ENCODE data around the gene FAT4. TPM values are rescaled to one million over a fixed set of nuclear protein-coding genes. Genes with fewer than 3 reads are reported as not detected.

FAT4 gene
- total RNA-seq, 1 donor from 2014 or later: 61.1 TPM

DNA sequence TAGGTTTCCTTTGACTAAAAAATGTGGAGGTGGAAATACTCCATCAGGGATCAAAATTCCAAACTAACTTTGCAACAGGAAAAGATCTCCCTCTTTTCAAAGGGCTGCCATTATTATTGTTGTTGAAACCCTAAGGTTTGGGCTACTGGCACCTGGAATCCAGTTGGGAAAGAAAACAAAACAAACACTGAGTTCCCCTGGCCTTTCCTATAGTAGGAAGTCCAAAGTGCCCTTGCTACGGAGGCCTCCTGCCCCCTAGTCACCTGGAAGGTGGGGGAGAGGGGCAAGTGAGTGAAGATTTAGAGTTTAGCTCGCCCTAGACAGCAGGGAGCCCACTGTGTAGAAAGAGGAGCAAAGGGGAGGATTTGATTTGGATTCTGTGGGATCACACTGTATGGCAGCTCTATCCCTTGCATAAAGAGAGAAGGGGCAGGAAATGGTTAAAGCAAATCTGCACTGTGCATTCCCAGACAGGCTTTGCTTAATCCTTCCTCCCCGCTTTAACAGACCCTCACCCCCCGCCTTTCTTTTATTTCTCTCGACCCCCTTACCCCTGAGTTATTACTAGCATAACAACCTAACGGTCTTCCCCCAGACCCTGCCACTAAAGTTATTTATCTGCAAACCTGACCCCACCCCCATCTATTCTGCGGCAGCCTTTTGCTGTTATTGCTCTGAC is 627 bp upstream of the FAT4 start:
- no peak for DNase-seq (ENCODE audit: low spot score in 2 of 2, unreplicated experiment in 2 of 2)
- Mint-ChIP-seq H3K36me3 (peaks cover 14% of the 10 kb centered on the region), H3K9me3 (peaks cover 11% of the 10 kb centered on the region), H3K4me3 (peak overlapping the region; percentile 88), H3K27me3 (ENCODE audit: low read depth) (peaks cover 26% of the 10 kb centered on the region), H3K27ac (peak overlapping the region; percentile 91), H3K4me1 (peaks cover 38% of the 10 kb centered on the region)
- TF ChIP-seq, protein P1, sequence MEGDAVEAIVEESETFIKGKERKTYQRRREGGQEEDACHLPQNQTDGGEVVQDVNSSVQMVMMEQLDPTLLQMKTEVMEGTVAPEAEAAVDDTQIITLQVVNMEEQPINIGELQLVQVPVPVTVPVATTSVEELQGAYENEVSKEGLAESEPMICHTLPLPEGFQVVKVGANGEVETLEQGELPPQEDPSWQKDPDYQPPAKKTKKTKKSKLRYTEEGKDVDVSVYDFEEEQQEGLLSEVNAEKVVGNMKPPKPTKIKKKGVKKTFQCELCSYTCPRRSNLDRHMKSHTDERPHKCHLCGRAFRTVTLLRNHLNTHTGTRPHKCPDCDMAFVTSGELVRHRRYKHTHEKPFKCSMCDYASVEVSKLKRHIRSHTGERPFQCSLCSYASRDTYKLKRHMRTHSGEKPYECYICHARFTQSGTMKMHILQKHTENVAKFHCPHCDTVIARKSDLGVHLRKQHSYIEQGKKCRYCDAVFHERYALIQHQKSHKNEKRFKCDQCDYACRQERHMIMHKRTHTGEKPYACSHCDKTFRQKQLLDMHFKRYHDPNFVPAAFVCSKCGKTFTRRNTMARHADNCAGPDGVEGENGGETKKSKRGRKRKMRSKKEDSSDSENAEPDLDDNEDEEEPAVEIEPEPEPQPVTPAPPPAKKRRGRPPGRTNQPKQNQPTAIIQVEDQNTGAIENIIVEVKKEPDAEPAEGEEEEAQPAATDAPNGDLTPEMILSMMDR (IDR thresholded peaks at IDR 0.05; ENCODE audit: unreplicated experiment): no peak

DNA sequence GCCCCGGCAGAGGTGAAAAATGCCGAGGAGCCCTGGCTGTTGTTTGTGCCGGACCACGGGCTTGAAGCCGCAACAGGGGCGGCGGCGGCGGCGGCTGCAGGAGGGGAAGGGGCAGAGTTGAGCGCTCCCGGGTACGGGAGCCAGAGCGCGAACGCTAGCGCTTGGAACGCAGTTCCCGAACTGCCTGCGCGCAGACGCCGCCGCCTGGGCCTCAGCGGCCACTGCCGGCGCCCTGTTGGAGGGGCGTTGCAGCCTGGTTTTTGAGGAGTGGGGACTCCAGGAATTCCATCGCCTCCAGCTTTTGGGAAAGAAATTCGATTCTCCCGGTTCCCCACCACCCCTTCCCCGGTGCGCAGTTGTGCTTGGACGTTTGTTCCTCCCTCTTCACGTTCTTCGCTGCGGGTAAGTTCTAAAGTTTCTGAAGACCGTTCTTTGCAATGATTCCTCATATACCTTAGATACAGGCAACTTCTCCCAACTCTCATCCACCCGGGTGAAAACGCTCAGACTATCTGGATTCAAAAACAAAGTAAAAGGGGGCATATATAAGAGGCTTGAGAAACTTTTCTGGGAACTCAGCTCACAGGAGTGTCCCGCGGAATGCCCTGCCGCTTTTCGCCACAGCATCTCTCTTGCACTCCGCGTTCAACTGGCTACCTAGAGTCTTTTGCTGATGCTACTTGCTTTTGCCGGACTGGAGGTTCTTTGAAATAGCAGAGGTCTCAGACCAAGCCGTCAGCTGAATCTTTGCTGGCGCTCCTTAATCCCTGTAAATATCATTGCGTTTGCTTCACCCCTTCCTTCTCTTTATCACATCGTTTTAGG is 1.0 kb downstream of the FAT4 start:
- DNase-seq (ENCODE audit: low spot score in 2 of 2, unreplicated experiment in 2 of 2): peak; percentile 44 to 76
- Mint-ChIP-seq H3K36me3 (peaks cover 18% of the 10 kb centered on the region), H3K27me3 (ENCODE audit: low read depth) (peaks cover 26% of the 10 kb centered on the region), H3K9me3 (peaks cover 4% of the 10 kb centered on the region), H3K27ac (peak overlapping the region; percentile 91), H3K4me1 (peaks cover 44% of the 10 kb centered on the region), H3K4me3 (peak overlapping the region; percentile 88)
- TF ChIP-seq, protein P1 (IDR thresholded peaks at IDR 0.05; ENCODE audit: unreplicated experiment): no peak

DNA sequence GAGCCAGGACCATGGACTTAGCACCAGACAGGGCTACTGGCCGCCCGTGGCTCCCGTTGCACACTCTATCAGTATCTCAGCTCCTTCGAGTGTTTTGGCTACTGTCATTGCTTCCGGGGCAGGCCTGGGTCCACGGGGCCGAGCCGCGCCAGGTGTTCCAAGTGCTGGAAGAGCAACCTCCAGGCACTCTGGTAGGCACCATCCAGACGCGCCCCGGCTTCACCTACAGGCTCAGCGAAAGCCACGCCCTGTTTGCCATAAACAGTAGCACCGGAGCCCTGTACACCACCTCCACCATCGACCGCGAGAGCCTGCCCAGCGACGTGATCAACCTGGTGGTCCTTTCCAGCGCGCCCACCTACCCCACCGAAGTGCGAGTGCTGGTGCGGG is 1.6 kb downstream of the FAT4 start:
- peaks cover 19% of the 10 kb centered on the region for H3K36me3 Mint-ChIP-seq
- peaks cover 24% of the 10 kb centered on the region for H3K27me3 Mint-ChIP-seq (ENCODE audit: low read depth)
- peaks cover 50% of the 10 kb centered on the region for H3K4me1 Mint-ChIP-seq
- peak overlapping the region; percentile 91 for H3K27ac Mint-ChIP-seq
- TF ChIP-seq, protein P1 (IDR thresholded peaks at IDR 0.05; ENCODE audit: unreplicated experiment): no peak
- peak overlapping the region; percentile 88 for H3K4me3 Mint-ChIP-seq
- DNase-seq (ENCODE audit: low spot score in 2 of 2, unreplicated experiment in 2 of 2): peak in 1 of 2 experiments; percentile 39
- no peaks in the 10 kb centered on the region for H3K9me3 Mint-ChIP-seq

DNA sequence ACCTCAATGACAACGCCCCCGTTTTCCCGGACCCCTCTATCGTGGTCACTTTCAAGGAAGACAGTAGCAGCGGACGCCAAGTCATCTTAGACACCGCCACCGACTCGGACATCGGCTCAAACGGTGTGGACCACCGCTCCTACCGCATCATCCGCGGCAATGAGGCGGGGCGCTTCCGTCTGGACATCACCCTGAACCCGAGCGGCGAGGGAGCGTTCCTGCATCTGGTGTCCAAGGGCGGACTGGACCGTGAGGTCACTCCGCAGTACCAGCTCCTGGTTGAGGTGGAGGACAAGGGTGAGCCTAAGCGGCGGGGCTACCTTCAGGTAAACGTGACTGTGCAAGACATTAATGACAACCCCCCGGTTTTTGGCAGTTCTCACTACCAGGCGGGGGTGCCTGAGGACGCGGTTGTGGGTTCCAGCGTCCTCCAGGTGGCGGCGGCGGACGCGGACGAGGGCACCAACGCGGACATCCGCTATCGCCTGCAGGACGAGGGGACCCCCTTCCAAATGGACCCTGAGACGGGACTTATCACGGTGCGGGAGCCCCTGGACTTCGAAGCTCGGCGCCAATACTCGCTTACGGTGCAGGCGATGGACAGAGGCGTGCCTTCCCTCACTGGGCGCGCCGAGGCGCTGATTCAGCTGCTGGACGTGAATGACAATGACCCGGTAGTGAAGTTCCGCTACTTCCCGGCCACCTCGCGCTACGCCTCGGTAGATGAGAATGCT is 2.2 kb downstream of the FAT4 start:
- peaks cover 19% of the 10 kb centered on the region for H3K36me3 Mint-ChIP-seq
- peaks cover 53% of the 10 kb centered on the region for H3K4me1 Mint-ChIP-seq
- H3K27ac Mint-ChIP-seq: peak overlapping the region; percentile 91
- peaks cover 22% of the 10 kb centered on the region for H3K27me3 Mint-ChIP-seq (ENCODE audit: low read depth)
- peak in 1 of 2 experiments; percentile 43 for DNase-seq (ENCODE audit: low spot score in 2 of 2, unreplicated experiment in 2 of 2)
- H3K4me3 Mint-ChIP-seq: peak overlapping the region; percentile 88
- no peaks in the 10 kb centered on the region for H3K9me3 Mint-ChIP-seq
- TF ChIP-seq, protein P1 (IDR thresholded peaks at IDR 0.05; ENCODE audit: unreplicated experiment): no peak

DNA sequence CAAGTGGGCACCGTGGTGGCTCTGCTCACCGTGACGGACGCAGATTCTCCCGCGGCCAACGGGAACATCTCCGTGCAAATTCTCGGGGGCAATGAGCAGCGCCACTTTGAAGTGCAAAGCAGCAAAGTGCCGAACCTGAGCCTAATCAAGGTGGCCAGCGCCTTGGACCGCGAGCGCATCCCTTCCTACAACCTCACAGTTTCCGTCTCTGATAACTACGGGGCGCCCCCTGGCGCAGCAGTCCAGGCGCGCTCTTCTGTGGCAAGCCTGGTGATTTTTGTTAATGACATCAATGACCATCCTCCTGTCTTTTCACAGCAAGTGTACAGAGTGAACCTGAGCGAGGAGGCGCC is 2.7 kb downstream of the FAT4 start:
- H3K4me3 Mint-ChIP-seq: peak overlapping the region; percentile 88
- H3K27ac Mint-ChIP-seq: no peak overlapping the region
- H3K36me3 Mint-ChIP-seq: peaks cover 19% of the 10 kb centered on the region
- H3K27me3 Mint-ChIP-seq (ENCODE audit: low read depth): peaks cover 22% of the 10 kb centered on the region
- peaks cover 58% of the 10 kb centered on the region for H3K4me1 Mint-ChIP-seq
- H3K9me3 Mint-ChIP-seq: no peaks in the 10 kb centered on the region
- peak in 1 of 2 experiments; percentile 47 for DNase-seq (ENCODE audit: low spot score in 2 of 2, unreplicated experiment in 2 of 2)
- TF ChIP-seq, protein P1 (IDR thresholded peaks at IDR 0.05; ENCODE audit: unreplicated experiment): peak; percentile 68
